Measurements from ENCODE around the gene UTS2B. TPM values are rescaled to one million over a fixed set of nuclear protein-coding genes. Genes with fewer than 3 reads are reported as not detected.

Gene UTS2B
- total RNA-seq, 1 experiment from 2014 or later: 4.7 TPM

DNA sequence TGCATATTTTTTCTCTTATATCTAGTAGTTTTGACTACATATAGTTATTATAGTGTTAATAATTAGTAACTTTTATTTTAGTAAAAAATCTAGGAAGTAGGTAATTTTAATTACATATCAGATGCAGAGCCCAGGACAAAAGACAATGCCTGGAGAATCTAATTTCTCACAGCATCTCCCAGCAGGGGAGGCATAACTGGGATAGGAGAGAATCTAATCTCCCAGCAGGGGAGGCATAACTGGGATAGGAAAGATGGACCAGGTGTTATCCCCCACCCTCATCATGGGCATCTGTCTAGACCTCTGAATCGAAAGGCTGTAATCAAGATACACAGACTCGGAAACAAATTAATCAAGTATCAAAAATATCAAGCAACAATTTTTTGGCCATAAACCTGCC lies 73.0 kb downstream of the UTS2B start:
- BruUV-seq (replicated peaks): no TSS peak
- Histone ChIP-seq H3K4me1 (ENCODE audit: insufficient read depth, low read length, poor library complexity, severe bottlenecking) (peaks cover 6% of the 10 kb centered on the region), H3K4me3 (ENCODE audit: low read depth, low read length, poor library complexity, severe bottlenecking) (no peak overlapping the region), H3K9me3 (ENCODE audit: low read depth, low read length, poor library complexity, severe bottlenecking) (no peaks in the 10 kb centered on the region), H3K27ac (ENCODE audit: low read depth, low read length, poor library complexity, severe bottlenecking) (no peak overlapping the region), H3K27me3 (replicated peaks; ENCODE audit: insufficient read depth, low read depth, low read length, poor library complexity) (no peaks in the 10 kb centered on the region), H3K36me3 (ENCODE audit: insufficient read depth, low read length, poor library complexity, severe bottlenecking) (no peaks in the 10 kb centered on the region)
- ChIA-PET POLR2A (ENCODE audit: low non-redundant PET) (no interaction called here), CTCF (no interaction called here)
- intact Hi-C loops (cut with micrococcal nuclease; ENCODE audit: unreplicated experiment): no loop called here
- DNase-seq (ENCODE audit: low spot score): peak; percentile 55
- no peak for TF ChIP-seq EZH2 (IDR thresholded peaks at IDR 0.05; ENCODE audit: borderline replicate concordance, low read depth, low read length, poor library complexity, severe bottlenecking)
- TF ChIP-seq, protein P1, sequence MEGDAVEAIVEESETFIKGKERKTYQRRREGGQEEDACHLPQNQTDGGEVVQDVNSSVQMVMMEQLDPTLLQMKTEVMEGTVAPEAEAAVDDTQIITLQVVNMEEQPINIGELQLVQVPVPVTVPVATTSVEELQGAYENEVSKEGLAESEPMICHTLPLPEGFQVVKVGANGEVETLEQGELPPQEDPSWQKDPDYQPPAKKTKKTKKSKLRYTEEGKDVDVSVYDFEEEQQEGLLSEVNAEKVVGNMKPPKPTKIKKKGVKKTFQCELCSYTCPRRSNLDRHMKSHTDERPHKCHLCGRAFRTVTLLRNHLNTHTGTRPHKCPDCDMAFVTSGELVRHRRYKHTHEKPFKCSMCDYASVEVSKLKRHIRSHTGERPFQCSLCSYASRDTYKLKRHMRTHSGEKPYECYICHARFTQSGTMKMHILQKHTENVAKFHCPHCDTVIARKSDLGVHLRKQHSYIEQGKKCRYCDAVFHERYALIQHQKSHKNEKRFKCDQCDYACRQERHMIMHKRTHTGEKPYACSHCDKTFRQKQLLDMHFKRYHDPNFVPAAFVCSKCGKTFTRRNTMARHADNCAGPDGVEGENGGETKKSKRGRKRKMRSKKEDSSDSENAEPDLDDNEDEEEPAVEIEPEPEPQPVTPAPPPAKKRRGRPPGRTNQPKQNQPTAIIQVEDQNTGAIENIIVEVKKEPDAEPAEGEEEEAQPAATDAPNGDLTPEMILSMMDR (conservative IDR thresholded peaks at IDR 0.05; ENCODE audit: low read depth, low read length): no peak

DNA sequence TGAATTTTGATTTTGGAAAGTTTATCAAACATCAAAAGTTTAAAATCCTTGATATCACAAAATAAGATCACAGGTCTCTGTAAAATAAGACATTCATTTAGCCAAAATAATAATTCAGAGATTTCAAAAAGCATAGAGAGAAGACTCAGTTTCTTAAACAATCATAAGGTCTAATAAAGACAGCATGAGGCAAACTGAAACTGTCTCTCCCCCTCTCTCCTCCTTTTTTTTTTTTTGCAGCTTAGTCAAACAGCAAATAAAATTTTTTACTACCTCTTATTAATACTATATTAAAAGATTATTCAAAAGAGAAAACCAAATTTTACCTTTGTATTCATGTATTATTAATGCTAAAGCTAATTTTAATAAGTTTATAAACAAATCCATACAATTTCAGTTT lies 73.9 kb downstream of the UTS2B start:
- Histone ChIP-seq H3K36me3 (ENCODE audit: insufficient read depth, low read length, poor library complexity, severe bottlenecking) (no peaks in the 10 kb centered on the region), H3K4me1 (ENCODE audit: insufficient read depth, low read length, poor library complexity, severe bottlenecking) (peaks cover 6% of the 10 kb centered on the region), H3K27ac (ENCODE audit: low read depth, low read length, poor library complexity, severe bottlenecking) (no peak overlapping the region), H3K27me3 (replicated peaks; ENCODE audit: insufficient read depth, low read depth, low read length, poor library complexity) (no peaks in the 10 kb centered on the region), H3K4me3 (ENCODE audit: low read depth, low read length, poor library complexity, severe bottlenecking) (no peak overlapping the region), H3K9me3 (ENCODE audit: low read depth, low read length, poor library complexity, severe bottlenecking) (no peaks in the 10 kb centered on the region)
- intact Hi-C loops (cut with micrococcal nuclease; ENCODE audit: unreplicated experiment): no loop called here
- BruUV-seq (replicated peaks): no TSS peak
- ChIA-PET POLR2A (ENCODE audit: low non-redundant PET) (no interaction called here), CTCF (no interaction called here)
- no peak for DNase-seq (ENCODE audit: low spot score)
- no peak for TF ChIP-seq EZH2 (IDR thresholded peaks at IDR 0.05; ENCODE audit: borderline replicate concordance, low read depth, low read length, poor library complexity, severe bottlenecking)
- TF ChIP-seq, protein P1 (conservative IDR thresholded peaks at IDR 0.05; ENCODE audit: low read depth, low read length): no peak

DNA sequence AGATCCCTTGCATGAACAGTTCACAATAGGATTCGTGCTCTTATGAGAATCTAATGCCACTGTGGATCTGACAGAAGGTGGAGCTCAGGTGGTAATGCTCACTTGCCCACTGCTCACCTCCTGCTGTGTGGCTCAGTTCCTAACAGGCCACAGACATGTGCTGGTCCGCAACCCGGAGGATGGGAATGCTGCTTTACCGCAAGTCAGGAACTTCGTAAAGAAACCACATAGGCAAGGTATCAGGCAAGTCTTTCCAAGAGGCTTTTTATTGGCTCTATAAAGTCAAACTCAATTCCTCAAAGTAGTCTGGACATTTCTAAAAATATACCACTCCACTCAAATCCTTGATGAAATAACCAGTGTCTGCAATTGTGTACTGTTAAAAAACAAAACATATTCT lies 75.2 kb downstream of the UTS2B start:
- ChIA-PET POLR2A (ENCODE audit: low non-redundant PET) (no interaction called here), CTCF (no interaction called here)
- no peak for TF ChIP-seq EZH2 (IDR thresholded peaks at IDR 0.05; ENCODE audit: borderline replicate concordance, low read depth, low read length, poor library complexity, severe bottlenecking)
- TF ChIP-seq, protein P1 (conservative IDR thresholded peaks at IDR 0.05; ENCODE audit: low read depth, low read length): no peak

More for the DNA sequence above, 75.2 kb downstream of the UTS2B start:
- no peak overlapping the region for H3K27ac ChIP-seq (ENCODE audit: low read depth, low read length, poor library complexity, severe bottlenecking)
- no TSS peak for BruUV-seq (replicated peaks)
- H3K4me1 ChIP-seq (ENCODE audit: insufficient read depth, low read length, poor library complexity, severe bottlenecking): peaks cover 6% of the 10 kb centered on the region
- no peaks in the 10 kb centered on the region for H3K9me3 ChIP-seq (ENCODE audit: low read depth, low read length, poor library complexity, severe bottlenecking)
- intact Hi-C loops (cut with micrococcal nuclease; ENCODE audit: unreplicated experiment): no loop called here
- no peak for DNase-seq (ENCODE audit: low spot score)
- no peaks in the 10 kb centered on the region for H3K36me3 ChIP-seq (ENCODE audit: insufficient read depth, low read length, poor library complexity, severe bottlenecking)
- H3K4me3 ChIP-seq (ENCODE audit: low read depth, low read length, poor library complexity, severe bottlenecking): no peak overlapping the region
- H3K27me3 ChIP-seq (replicated peaks; ENCODE audit: insufficient read depth, low read depth, low read length, poor library complexity): no peaks in the 10 kb centered on the region

Data from A673 (cell line).